GM18909 (cell line): ENCODE measurements around the gene RASGRP4.
"Not testable (repeated sequence)": the region's sequence is repeated elsewhere in the genome, so short reads cannot be mapped to it uniquely, and the experiment has no call there.

ENCODE experiments used
- ATAC-seq: cut with Tn5 transposase; IDR thresholded peaks from one replicate; pipeline ENCODE4 v1.9.1; 2021; ENCODE audit warnings: mild to moderate bottlenecking; ENCODE audit not compliant: unreplicated experiment, poor library complexity

RASGRP4 gene

DNA sequence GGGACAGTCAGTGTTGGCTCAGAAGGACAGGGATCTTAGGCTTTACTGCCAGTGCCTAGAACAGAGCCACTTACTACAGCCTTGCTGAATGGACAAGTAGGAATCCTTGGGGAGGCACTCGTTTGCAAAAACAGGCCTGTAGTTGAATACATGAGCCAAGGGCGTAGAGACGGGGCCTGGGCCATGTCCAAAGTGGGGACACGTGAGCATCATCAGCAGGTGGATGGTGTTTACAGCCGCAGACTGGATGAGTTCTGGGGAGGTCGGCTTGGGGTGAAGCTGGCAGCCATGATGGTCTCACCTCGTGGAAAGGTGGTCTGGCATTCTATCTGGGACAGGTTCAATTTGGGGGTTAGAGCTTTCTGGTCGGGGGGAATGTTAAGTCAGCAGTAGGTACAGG is 25.0 kb upstream of the RASGRP4 start:
- no peak for ATAC-seq

DNA sequence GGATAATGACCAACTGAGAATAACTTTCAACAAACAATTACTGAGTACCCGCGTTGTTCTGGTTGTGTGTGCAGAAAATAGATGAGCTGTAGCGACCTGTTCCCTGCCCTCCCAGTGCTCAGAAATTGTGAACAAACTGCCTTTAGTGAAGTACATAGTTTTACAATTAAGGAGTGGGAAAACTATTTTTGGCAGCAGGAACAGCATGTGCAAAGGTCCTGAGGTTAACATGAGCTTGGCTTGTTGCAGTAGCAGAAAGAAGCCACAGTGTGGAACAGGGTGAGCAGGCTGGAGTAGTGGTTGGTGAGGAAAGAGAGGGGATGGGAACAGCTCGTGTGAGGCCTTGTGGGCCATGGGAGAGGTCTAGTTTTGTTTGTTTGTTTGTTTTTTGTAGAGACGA is 23.5 kb upstream of the RASGRP4 start:
- no peak for ATAC-seq

DNA sequence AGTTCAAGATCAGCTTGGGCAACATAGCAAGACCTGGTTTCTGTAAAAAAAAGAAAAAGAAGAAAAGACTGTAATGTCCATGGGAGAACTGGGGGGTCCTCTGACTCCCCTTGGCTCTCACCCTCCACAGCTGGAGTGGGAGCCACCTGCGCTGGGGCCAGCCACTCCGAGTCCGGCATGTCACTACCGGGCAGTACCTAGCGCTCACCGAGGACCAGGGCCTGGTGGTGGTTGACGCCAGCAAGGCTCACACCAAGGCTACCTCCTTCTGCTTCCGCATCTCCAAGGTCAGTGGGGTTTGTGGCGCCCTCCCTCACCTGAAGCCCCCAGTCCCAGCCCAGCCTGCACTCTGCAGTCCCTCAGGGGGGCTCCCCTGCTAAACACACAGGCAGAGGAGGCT is 22.2 kb upstream of the RASGRP4 start:
- no peak for ATAC-seq

DNA sequence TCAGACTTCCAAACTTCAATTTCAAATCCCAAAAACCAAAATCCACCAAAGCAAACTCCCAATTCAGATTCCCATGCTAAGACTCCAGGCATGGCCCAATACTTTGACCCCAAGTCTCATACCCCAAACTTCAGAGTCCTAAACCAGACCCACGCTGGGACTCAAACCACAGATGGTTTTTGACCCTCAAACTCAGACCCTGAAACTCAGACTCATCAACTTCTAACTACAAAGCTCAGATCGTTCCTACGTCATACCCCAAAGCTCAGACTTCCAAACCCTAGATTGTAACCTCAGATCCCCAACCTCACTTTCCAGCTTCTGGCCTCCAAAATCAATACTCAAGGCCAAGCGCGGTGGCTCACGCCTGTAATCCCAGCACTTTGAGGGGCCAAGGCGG is 19.3 kb upstream of the RASGRP4 start:
- ATAC-seq: no peak

DNA sequence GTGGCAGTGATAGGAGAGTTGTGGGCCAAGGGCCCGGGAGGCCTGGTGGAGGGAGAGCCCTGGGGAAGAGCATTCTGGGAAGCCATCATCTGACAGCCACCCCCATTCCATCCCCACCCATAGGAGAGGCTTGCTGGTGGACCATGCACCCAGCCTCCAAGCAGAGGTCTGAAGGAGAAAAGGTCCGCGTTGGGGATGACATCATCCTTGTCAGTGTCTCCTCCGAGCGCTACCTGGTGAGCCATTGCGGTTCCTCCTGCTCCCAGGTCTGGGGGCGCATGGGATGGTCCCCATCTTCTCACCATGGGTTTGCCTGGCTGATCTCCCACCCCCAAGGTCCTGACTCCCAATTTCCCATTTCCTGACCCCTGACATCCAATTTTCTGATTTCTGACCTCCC is 18.0 kb upstream of the RASGRP4 start:
- no peak for ATAC-seq

DNA sequence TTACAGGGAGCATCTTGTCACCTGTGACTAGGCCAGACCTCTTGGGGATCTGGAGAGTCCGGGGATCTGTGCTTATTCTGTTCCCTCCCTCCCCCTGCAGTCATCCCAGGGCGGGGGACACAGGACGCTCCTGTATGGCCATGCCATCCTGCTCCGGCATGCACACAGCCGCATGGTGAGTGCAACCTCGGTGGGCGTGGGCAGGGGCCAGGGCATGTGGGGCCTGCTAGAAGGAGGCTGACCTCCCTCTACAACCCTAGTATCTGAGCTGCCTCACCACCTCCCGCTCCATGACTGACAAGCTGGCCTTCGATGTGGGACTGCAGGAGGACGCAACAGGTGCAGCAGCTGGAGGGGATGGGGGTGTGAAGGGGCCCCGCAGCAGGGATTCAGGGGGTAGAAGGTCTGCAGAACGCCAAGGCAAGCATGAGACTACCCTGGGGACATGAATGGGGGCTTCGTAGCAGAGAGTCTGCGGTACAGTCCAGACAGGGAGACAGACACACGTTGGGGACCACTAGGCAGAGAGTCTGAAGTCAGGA is 17.5 kb upstream of the RASGRP4 start:
- no peak for ATAC-seq

DNA sequence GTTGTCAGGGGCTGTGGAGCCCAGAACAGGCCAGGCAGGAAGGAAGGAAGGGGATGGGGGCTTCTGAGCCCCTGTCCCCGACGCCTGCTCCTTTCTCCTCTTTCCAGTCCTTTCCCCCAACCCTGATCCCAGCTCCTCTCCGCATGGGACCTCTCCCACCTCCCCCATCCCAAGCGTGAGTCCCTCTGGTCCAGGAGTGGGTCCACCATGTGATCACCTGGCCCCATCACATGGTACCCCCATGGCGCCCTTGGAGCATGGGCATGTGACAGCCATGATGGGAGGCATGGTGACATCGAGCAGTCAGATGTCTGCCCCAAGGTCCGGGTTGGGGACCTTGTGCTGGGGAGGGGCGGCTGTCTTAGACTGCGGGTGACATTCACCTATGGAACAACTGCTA is 16.7 kb upstream of the RASGRP4 start:
- ATAC-seq: no peak

DNA sequence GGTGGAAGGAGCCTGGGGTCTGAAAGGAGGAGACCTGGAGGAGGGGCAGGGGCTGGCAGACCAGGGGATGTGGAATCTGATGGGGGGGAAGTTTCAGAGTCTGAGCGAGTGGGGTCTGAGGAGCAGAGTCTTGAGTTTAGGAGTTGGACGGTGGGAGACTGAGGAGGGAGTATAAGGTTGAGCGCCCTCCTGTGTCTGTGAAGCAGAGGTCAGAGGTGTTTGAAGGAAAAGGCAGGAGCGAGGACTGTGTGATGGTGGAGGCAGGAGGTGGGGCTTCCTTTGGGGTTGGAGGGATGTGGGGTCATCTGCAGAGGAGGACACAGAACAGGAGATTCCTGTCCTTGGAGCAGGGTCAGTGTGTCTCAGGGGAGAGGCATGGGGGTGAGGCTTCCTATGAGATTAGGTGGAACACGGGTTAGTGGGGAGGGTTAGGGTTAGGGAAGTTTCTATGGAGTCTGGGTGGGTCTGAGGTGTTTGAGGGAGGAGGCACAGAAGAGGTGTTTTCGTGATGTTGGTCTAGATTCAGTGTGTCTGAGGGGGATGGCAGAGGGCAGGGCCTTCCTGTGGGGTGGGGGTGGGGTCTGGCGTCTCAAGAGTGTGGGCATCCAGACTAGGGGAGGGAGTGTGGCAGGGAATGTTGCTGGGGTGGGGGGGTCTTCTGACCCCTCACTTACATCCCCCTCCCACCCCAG is 15.8 kb upstream of the RASGRP4 start:
- ATAC-seq: no peak

DNA sequence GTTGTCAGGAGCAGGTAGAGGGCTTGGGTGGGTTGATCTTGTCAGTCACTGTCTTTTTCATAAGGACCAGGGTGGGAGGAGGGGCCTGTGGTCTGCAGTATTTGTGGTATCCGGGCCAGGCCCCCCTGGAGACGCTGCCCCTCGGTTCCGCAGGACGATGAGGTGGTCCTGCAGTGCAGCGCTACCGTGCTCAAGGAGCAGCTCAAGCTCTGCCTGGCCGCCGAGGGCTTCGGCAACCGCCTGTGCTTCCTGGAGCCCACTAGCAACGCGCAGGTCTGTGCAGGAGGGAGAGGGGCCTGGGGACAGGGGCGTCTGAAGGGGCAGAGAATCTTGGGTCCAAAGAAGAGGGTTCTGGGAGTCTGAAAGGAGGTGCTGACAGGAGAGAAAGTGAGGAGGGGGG is 14.6 kb upstream of the RASGRP4 start:
- no peak for ATAC-seq

DNA sequence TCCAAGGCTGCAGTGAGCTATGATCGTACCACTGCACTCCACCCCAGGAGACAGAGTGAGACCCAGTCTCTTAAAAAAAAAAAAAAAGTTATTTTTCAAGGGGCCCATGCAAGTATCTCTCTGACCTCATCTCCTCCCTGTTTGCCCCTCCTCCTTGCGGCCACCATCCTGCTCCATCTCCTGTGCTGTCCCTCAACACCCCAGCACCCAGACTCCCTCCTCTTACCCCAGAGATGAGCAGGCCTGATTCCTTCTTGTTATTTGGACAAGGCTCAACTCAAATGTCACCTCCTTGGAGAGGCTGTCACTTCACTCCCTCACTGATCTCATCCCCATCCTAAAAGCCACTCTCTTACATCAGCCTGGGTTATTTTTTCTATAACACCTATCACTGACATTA is 11.9 kb upstream of the RASGRP4 start:
- ATAC-seq: no peak

DNA sequence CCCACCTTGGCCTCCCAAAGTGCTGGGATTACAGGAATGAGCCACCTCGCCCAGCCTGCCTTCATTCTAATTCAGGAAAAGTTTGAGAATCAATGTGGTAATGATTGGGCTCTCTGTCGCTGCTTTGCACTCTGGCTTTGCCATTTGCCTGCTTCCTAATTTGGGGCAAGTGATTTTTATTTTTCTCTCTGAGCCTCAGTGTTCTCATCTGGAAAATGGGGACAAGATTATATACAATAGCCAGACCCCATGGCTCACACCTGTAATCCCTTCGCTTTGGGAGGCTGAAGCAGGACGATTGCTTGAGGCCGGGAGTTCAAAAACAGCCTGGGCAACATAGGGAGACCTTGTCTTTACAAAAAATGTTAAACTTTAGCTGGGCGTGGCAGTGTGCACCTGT is 11.3 kb upstream of the RASGRP4 start:
- no peak for ATAC-seq

DNA sequence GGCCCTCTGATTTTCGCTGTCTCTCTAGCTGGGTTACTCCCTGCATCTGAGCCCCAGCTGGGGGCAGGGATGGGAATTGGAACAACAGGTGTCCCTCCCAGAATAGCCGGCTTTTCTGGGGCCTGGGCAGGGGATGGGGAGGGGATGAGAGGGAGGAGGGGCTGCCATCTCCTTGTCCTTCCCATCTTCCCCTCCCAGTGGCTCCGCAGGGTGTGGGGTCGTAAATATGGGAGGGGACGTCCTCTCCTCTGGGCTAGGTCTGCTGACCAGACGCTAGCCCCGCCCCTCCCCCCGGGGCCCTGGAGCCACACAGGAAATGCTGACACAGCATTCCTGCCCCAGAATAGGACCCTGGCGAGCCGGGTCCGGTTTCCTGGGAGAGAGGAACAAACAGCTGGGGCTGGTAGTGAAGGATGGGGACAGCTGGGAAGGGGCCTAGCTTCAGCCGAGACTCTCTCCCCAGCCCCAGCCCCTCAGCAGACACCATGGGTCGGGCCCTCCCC is 8.6 kb upstream of the RASGRP4 start:
- ATAC-seq: no peak

DNA sequence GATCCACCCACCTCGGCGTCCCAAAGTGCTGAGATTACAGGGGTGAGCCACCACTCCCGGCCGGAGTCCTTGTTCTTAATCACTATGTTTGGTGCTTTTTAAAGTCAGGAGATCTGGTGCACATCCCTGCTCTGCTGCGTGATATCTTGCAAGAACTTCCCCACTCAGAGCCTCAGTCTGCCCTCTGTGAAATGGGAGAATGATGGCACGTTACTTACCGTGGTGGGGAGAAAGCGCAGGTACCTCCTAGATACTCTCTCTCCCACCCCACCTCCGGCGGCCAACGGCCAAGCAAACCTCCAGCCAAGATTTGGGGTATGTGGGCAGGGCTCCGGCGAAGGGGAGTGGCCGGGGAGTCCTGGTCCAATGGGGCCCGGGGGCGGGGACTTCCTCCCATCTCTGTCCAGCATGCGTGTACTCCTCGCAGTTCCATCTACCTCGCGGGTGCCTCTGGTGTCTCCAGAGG is 7.3 kb upstream of the RASGRP4 start, which contains the start of gene RYR1:
Gene RYR1 (plus strand): TSS at position 424 of the 466 bp plus-strand sequence. CDS start 139 bp downstream, outside the sequence.
- no peak for ATAC-seq

DNA sequence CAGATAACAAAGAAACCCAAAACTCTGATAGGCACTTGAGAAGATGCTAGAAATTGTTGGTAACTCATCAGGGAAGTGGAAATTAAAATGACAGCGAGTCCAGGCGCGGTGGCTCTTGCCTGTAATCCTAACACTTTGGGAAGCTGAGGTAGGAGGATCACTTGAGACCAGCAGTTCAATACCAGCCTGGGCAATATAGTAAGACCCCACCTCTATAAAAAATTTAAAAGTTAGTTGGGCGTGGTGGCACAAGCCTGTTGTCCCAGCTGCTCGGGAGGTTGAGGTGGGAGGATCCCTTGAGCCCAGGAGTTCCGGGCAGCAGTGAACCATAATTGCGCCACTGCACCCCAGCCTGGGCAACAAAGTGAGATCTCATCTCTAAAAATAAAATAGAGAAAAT is 4.9 kb upstream of the RASGRP4 start:
- no peak for ATAC-seq

DNA sequence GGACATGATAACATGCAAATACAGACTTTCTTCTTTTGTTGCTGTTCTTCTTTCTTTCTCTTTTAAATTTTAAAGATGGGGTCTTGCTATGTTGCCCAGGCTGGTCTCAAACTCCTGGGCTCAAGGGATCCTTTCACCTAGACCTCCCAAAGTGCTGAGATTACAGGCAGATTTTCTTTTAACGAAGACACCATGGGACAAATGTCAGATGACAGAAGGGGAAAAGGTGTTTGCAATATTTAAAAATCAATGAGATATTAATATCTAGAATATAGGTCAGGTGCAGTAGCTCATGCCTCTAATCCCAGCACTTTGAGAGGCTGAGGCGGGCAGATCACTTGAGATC is 3.8 kb upstream of the RASGRP4 start:
- no peak for ATAC-seq

DNA sequence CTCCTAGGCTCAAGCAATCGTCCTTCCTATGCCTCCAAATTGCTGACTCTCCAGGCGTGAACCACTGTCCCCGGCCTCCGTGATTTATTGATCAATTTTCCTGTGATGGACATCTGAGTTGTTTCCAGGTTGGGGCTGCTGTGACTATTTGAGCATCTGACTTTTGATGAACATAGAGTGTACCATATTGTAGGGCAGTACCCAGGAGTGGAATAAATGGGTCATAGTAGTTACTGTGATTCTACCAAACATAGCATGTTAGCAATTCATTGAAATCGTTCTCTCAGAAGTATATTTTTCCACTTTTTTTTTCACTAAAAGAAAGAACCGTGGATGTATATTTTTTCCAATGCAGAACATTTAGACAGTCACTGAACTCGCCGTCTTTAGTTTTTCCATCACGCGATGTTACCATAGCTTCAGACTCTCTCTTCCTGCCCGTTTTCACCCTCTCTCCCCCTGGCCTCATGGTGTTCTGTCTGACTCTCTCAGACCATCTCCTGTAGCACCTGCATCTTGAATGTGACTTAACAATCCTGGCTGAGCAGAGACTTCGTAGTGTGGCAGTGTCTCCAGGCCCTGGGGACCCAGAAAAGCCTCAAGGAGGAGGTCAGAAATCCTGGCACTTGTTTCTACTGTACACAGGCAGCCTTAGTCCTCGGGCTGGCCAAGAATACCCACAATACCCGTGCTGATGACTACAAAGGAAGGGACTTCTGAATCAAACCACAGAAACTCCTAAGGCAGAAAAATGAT is 3.2 kb upstream of the RASGRP4 start:
- no peak for ATAC-seq

DNA sequence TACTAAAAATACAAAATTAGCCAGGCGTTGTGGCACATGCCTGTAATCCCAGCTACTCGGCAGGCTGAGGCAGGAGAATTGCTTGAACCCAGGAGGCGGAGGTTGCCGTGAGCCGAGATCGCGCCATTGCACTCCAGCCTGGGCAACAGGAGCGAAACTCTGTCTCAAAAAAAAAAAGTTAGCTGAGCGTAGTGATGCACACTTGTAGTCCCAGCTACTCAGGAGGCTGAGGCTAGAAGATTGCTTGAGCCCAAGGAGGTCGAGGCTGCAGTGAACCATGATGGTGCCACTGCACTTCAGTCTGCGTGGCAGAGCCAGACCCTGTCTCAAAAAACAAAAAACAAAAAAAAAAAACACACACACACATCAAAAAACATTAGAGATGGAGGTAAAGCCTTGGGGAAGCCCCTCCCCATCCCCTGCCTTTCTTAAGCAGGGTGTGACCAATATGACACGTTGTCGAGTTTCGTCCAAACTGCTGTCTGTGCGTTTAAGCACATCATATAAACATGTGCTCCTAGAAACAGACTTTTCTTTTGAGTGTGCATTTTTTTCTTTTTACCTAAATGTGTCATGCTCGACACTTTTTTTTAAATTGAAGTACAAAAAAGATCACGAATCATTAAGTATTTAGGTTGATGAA is 1.1 kb upstream of the RASGRP4 start:
- not testable (repeated sequence) for ATAC-seq

DNA sequence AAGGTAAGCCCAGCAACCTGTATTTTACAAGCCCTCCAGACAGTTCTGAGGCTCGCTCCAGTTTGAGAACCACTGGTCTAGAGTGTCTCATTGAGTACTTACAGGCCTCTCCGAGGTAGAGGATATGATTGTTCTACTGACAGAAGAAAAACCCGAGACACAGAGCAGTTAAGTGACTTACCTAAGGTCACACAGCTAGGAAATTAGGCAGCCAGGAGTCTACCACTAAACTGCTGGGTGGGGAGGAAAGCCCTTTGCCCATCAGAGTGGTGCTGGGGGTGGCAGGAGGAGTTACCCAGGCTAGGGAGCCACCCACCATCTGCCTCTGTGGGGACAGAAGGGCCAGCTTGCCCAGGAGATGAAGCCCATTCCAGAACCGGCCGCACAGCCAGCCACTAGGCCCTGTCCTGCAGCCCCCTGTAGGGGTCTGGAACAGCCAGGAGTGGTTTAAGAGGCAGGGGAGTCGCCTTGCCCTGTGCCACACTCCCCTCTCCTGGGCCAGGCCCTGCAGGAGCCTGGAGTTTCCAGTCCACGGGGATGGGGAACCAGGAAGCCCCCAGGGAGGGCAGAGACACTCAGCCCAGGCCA is 703 bp downstream of the RASGRP4 start:
- ATAC-seq: no peak

DNA sequence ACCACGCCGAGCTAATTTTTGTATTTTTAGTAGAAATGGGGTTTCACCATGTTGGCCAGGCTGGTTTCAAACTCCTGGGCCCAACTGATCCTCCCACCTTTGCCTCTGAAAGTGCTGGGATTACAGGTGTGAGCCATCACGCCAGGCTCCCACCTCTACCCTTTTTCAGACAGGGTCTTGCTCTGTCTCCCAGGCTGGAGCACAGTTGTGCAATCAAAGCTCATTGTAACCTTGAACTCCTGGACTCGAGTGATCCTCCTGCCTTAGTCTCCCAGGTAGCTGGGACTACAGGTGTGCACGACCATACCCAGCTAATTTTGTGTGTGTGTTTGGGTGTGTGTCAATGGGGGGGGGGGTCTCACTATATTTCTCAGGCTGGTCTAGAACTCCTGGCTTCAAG is 1.7 kb downstream of the RASGRP4 start:
- ATAC-seq: no peak

DNA sequence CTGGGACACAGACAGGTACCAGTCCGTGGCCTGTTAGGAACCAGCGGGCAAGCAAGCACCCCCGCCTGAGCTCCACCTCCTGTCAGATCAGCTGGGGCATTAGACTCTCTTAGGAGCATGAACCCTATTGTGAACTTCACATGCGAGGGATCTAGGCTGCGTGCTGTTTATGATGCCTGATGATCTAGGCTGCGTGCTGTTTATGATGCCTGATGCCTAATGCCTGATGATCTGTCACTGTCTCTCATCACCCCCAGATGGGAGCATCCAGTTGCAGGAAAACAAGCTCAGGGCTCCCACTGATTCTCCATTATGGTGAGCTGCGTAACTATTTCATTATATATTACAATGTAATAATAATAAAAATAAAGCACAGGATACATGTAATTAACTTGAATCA is 3.6 kb downstream of the RASGRP4 start:
- ATAC-seq: no peak

DNA sequence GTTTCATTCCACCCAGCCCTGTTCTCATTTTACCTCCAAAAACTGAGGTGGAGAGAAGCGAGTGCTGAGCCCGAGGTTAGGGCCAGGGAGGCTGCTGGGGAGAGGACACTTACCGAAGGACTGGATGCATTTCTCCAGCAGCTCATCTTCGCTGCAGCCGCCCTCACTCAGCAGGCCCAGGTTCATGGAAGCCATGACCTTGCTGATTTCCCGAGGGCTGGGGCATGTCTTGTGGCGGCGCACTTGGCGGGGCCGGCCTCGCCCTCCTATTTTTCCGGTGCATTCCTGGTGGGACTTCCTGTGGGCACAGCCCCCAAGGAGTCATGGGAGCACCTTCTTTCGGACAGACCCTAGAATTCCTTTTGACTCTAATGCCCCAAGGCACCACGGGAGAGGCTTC is 4.2 kb downstream of the RASGRP4 start:
- no peak for ATAC-seq
